Measurements from ENCODE around the gene TMEM92.

DNA sequence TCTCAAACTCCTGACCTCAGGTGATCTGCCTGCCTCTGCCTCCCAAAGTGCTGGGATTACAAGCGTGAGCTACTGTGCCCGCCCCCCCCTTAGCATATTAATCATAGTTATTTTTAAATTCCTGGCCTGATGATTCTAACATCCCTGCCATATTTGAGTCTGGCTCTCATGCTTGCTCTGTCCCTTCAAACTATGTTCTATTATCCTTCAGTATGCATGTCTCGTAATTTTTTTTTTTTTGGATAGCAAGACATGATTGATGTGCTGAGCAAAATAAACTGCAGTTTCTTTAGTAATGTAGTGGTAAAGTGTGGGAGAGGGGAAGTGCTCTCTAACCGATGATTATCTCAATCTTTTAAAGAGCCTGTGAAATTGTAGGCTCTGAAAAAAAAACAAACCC is 34.3 kb upstream of the TMEM92 start:
- TF ChIP-seq, protein P1, sequence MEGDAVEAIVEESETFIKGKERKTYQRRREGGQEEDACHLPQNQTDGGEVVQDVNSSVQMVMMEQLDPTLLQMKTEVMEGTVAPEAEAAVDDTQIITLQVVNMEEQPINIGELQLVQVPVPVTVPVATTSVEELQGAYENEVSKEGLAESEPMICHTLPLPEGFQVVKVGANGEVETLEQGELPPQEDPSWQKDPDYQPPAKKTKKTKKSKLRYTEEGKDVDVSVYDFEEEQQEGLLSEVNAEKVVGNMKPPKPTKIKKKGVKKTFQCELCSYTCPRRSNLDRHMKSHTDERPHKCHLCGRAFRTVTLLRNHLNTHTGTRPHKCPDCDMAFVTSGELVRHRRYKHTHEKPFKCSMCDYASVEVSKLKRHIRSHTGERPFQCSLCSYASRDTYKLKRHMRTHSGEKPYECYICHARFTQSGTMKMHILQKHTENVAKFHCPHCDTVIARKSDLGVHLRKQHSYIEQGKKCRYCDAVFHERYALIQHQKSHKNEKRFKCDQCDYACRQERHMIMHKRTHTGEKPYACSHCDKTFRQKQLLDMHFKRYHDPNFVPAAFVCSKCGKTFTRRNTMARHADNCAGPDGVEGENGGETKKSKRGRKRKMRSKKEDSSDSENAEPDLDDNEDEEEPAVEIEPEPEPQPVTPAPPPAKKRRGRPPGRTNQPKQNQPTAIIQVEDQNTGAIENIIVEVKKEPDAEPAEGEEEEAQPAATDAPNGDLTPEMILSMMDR (IDR thresholded peaks at IDR 0.05; ENCODE audit: insufficient read depth, low read length): no peak
- no peak for TF ChIP-seq GABPA (IDR thresholded peaks at IDR 0.05; ENCODE audit: low read depth)
